NCI-H510A (cell line): ENCODE measurements around the gene VOPP1.
"Not testable (repeated sequence)": the region's sequence is repeated elsewhere in the genome, so short reads cannot be mapped to it uniquely, and the experiment has no call there.

Experiments used
- DNase-seq: peaks from one replicate; lab custom pipeline; 2025; lab: John Stamatoyannopoulos, UW

VOPP1 gene

GRCh38 chr7:55510206-55510605 is 62.1 kb downstream of the VOPP1 start:
- not testable (repeated sequence) for DNase-seq

- no peak for DNase-seq
These were observed 63.0 kb downstream of the VOPP1 start for GRCh38 chr7:55509322-55509721.

GRCh38 chr7:55508221-55509011 is 63.9 kb downstream of the VOPP1 start:
- DNase-seq, result no peak

- DNase-seq, result no peak
These were observed 64.6 kb downstream of the VOPP1 start for GRCh38 chr7:55507743-55508142.

GRCh38 chr7:55504967-55505658 is 67.2 kb downstream of the VOPP1 start:
- DNase-seq, result no peak

- no peak for DNase-seq
These were observed 68.0 kb downstream of the VOPP1 start for GRCh38 chr7:55504093-55504859.

GRCh38 chr7:55502858-55503440 is 69.4 kb downstream of the VOPP1 start:
- no peak for DNase-seq

DNA sequence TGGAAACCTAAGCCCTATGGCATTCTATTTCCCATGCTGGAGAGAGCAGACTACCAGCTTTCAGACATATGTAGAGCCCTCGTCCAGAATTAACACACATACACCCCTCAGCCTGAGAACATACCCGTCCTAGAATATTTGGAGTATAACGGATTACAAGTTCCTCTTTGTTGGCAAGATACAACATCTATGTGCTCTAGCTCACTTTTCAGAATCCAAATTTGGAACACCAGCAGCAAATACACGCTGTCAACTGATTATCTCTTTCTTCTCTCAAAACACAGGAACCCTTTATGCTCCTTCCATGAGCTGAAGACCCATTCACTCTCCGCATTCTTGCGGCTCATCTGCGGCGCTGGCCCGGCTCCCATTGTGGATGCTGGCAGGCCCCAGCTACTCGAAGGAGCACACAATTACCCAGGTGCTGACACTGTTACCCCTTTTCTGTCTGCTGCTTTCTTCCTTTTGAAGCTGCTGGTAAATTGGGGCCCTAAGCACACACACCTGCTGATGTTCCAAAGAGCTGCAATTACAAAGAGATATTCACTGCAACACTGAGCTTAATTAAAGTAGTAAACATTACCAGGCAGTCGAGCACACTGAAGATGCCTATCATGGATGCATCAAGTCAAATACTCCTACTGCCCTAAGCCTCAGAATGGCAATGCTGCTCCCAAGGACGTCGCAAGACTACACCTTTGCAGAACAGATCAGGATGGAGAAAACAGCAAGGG is 70.0 kb downstream of the VOPP1 start:
- DNase-seq, result no peak

GRCh38 chr7:55501611-55502010 is 70.7 kb downstream of the VOPP1 start:
- DNase-seq, result no peak

DNA sequence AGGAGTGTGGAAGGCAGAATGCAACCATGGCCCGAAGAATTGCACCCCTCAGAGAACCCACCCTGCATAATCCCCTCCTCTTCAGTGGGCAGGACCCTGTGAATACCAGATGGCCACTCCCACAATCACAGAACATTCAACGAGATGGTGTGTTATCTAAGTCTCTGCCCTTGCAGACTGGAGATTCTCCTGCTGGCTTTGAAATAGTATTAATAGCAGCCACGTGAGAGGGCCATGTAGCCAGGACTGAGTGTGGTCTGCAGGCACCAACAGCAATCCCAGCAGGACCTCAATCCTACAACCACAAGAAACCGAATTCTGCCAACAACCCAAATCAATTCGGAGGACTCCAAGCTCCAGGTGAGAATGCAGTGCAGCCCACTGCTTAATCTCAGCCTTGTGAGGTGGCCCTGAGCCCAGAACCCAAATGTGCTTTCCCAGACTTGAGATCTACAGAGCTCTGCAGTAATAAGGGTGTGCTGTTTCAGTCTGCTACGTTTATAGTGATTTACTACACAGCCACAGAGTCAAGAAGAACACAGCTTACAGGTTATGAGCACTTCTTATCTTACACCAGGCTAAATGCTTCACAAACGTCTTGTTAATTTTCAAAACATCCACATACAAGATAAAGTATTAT is 72.1 kb downstream of the VOPP1 start:
- DNase-seq, result no peak

DNA sequence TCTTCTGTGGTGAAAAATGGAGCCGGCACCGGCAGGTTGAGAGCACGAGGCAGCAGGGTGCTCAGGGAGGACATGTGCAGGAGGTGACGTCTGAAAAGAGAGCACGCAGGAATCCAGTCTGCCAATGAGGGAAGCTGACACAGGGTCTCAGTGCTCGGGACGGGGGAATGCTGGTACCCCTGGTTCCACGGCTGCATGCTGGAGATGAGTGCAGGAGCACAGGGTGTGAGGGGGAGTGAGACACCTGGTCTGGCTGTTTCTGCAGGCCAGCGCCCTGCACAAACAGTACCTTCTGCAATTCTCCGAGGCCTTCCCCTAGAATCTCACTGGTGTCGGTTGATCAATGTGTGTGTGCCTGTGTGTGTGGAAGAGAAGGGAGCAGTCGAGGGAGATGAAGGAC is 72.7 kb downstream of the VOPP1 start:
- no peak for DNase-seq

DNA sequence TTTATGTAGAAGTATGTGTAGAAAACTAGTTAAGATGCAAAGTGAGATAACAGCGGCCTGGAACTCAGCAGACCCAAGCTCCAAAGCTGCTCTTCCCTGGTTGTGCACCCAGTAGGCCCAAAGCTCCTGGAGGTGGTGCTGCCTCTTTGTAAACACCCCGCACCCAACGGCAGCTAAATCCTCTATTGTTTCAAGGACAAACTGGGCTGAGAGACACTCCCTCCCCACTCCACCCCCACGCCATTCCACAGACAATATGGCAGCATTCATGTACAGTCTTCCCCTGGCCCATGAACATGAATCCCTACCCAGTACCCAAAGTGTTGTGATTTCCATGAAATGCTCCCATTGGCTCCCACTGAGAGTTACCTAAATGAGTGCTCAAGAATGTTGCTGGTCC is 73.5 kb downstream of the VOPP1 start:
- DNase-seq, result no peak

DNA sequence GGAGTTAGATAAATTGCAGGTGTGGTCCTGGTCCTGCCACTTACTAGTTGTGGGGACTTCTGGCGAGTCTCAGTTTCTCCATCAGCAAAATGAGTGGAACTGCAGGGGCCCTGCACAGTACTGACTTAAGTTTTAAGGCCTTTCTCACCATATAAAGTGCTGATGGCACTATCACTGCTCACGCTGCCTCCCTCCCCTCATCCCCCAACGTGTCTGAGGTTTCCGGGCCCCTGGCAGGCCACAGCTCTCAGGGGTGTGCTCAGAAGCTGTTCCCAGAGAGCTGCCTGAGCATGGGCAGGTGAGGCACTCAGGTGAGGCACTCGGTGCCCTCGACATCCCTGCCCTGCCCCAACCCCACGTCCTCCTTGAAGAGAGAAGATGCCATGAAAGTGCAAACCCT is 74.2 kb downstream of the VOPP1 start:
- DNase-seq, result no peak

GRCh38 chr7:55497521-55497920 is 74.8 kb downstream of the VOPP1 start:
- no peak for DNase-seq

- DNase-seq, result no peak
These were observed 75.4 kb downstream of the VOPP1 start for GRCh38 chr7:55496906-55497305.

DNA sequence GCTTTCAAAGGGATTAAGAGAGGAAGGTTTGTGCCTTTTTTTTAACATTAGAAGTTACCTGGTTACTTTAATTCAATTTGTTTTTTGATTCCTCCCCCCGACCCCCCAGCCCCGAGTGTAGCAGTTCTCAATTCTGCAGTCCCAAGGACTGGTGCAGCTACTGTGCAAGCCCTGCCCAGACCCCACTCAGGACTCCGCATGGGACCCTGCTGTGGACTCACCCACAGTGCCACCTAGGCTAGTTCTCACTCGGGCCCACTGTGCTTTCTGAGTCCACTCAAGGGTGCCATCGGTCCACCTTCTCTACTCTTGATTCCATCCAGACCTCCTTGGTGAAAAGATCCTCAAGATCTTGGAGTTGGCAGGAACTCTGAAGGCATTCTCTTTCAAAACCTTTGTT is 77.4 kb downstream of the VOPP1 start:
- DNase-seq, result no peak

DNA sequence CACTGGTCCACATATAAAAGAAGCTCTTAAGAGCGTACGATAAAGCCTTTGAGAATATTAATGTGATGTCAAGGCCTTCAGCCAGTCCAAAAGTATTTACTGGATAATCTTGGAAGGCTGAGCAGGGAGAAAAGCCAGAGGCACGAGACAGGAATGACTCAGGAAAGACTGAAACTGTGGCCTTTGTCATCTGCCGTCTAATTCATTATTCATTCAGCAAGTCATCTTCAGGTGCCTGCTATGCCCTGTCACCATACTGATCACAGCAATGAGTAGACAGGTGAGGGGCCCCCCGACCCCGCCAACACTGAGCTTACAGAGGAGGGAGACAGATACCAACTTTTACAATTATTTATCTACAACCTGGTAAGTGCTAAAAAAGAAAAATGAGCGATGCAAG is 78.9 kb downstream of the VOPP1 start:
- no peak for DNase-seq

DNA sequence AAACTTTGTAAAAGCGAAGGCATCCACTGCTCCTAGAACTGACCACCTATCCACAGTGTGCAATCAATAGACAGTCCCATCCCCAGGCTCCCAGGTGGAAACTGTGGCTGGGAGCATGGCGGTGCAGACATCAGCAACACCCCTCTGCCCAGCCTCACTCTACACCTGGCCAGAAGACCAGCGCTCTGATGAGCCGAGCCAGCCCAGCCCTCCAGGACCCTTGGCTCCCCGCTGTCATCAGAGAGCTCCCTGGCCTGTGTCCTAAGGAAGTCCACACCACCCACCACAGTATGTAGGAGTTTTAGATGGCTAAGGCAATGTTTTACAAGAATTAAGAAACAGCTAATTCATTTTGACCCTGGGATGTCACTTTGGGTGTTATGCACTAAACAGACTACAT is 81.0 kb downstream of the VOPP1 start:
- DNase-seq, result no peak

GRCh38 chr7:55490099-55490498 is 82.2 kb downstream of the VOPP1 start:
- no peak for DNase-seq

GRCh38 chr7:55489552-55489951 is 82.8 kb downstream of the VOPP1 start:
- DNase-seq, result no peak

DNA sequence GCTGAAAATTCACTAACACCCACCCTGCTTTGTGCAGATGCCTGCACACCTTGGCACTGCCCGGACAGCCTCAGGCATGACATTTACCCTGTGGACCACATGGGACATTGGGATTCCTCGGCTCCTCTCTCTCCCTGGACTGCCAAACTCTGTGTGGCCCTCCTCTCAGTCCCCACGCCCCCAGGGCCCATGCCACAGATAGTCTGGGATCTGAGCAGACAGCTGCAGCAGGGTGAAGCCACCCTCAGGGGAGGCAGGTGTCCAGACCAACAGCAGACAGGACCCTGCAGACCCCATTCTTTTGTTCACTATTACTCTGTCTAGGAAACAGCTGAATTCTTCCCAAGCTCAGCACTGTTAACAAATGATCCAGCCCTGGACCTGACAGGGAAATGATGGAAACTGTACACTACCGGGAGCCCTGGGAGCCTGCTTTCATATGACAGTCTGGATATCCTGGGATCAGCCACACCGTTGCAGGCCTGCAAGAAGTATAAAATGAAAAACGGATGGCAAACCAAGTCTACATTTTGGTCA is 83.4 kb downstream of the VOPP1 start:
- no peak for DNase-seq
